Measurements from ENCODE around the gene CTSF.
"Not testable (repeated sequence)": the region's sequence is repeated elsewhere in the genome, so short reads cannot be mapped to it uniquely, and the experiment has no call there.

The CTSF gene

GRCh38 chr11:66568124-66568916 lies at the start of gene CTSF:
CTSF (minus strand) TSS chr11:66568606; CDS start chr11:66568486, 120 bp downstream.
- peak; percentile 89 for DNase-seq

DNA sequence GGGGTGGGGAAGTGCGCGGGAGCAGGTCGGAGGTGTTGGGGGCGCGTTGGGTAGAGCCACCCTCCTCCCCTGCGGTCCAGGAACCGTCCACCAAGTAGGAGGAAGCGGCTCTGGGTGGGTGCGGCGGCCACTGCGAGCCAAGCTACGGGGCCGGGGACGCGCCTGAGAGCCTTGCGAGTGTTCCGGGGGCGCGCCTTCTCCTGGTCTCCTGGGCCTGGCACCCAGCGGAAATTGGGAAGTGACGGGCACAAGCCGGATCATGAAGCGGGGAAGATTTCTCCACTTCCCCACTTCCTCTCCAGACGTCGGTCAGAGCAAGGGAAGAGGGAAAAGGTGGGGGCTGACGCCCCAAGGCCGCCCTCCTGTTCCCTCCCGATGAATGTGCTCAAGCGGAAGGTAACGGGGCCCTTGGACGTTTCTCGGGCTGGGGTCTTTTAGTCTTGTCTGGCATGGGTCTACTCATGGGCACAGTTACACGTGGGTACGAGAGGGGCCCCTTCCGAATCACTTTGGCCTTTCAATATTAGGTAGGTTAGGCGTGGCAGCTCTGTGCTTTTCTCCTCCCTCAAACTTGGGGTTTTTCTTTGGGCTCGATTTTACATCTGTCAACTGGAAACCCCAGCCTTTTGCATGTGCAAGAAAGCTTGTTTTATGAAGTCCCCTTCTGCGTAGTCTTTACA lies 48.9 kb upstream of the CTSF start:
- no peak for DNase-seq

- DNase-seq = peak; percentile 100
Measured at GRCh38 chr11:66616379-66617154, 48.2 kb upstream of the CTSF start, which contains the start of gene RBM14. RBM14 (plus strand) TSS chr11:66616630; CDS start chr11:66616721, 91 bp downstream.

- DNase-seq = no peak
Measured at GRCh38 chr11:66614073-66614472, 45.7 kb upstream of the CTSF start.

GRCh38 chr11:66612458-66612857 lies 44.1 kb upstream of the CTSF start:
- DNase-seq = no peak

- no peak for DNase-seq
Measured at GRCh38 chr11:66609721-66610617, 41.6 kb upstream of the CTSF start.

DNA sequence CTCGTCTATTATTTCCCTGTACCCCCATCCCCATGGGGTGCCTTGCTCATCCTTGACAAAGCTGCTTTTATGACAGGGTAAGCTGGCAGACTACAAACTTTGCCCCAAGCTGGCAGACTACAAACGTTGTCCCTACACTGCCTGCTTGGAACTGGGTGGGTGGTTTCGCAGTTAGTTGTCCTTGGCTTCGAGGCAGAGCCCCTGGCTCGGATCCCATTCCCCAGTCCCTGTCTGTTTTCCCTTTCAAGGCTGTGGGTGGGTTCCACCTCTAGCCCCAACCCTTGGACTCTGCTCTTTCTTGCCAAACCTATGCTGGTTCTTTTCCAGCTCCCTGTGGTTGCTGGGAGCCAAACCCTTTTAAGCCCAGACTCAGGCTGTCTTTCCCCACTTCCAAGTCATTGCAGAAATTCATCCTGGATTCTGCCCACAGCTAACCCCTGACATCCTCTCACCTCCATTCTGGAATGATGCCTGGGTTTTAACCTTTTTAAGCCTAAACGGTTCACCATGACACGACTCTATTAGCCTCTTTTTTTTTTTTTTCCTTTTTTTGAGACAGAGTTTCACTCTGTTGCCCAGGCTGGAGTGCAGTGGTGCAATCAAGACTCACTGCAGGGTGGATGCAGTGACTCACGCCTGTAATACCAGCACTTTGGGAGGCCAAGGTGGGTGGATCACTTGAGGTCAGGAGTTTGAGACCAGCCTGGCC lies 38.9 kb upstream of the CTSF start:
- no peak for DNase-seq

DNA sequence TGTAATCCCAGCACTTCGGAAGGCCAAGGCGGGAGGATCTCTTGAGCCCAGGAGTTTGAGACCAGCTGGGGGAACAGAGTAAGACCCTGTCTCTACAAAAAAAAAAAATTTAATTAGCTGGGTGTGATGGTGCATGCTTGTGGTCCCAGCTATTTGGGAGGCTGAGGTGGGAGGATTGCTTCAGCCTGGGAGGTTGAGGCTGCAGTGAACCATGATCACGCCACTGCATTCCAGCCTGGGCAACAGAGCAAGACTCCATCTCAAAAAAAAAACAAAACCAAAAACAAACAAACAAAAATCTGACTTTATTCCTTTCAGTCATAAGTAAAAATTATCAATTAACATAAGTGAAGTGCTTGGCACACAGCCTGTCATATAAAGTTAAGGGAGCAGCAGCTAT lies 38.2 kb upstream of the CTSF start:
- DNase-seq = not testable (repeated sequence)

GRCh38 chr11:66604155-66604554 lies 35.7 kb upstream of the CTSF start:
- DNase-seq = no peak

DNA sequence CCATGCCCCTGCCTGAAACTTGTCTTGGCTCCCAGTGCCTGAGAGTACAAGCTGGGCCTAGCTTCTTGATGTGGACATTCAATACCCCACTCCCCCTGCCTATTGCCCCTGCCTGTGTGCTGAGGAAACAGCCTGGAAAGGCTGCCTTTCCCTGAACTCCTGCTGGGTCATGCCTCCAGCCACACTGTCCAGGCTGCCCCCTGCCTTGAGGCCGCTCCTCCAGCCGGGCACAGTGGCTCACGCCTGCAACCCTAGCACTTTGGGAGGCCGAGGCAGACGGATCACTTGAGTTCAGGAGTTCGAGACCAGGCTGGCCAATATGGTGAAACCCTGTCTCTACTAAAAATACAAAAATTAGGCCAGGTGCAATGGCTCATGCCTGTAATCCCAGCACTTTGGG lies 34.7 kb upstream of the CTSF start:
- DNase-seq = no peak

DNA sequence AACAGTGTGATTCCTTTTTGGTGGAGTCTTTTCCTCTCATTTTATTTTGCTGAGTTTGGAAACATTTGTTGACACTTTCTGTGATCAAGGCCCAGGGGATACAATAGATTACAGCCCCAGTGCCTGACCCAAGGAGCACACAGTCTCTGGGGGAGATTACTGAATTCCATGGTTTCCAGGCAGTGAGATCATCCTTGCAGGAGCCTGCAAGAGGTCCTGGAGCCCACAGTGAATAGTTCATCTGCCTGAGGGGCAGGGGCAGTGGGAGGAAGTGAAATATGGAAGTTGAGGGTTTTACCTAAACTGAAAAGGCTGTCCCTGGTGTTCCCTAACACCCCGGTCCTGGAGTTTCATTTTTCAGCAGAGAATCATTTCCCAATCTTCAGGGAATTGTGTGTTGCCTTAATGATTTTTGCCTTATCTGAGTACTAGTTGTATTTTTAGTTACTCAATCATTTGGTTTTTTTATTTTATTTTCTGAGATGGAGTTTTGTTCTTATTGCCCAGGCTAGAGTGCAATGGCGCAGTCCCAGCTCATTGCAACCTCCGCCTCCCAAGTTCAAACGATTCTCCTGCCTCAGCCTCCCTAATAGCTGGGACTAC lies 32.3 kb upstream of the CTSF start:
- DNase-seq = no peak

GRCh38 chr11:66600219-66600618 lies 31.8 kb upstream of the CTSF start:
- DNase-seq = no peak

GRCh38 chr11:66598993-66599392 lies 30.6 kb upstream of the CTSF start:
- no peak for DNase-seq

- DNase-seq = no peak
Measured at GRCh38 chr11:66595245-66595904, 27.0 kb upstream of the CTSF start.

GRCh38 chr11:66593650-66594049 lies 25.2 kb upstream of the CTSF start:
- no peak for DNase-seq

DNA sequence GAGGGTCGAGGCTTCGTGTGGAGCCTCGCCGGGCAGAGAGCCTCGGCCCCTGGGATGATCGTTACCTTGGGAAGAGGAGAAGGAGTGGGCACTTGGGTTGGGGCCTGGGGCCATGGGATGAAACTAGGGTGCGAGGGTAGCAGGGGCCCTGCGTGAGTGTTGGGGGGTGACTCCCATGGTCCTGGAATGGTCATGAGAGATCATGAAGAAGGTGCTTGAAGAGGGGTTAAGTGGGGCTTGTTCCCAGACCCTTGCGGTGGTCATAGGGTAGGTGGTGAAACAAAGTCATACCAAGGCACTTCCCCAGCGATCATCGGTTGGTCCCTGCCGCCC lies 24.9 kb upstream of the CTSF start:
- no peak for DNase-seq

- peak; percentile 100 for DNase-seq
Measured at GRCh38 chr11:66592457-66593302, 24.3 kb upstream of the CTSF start, which contains the start of the genes CCDC87 and CCS. CCDC87 (minus strand) TSS chr11:66593063; CDS start chr11:66593015, 48 bp downstream. CCS (plus strand) TSS chr11:66593185; CDS start chr11:66593262, 77 bp downstream.

DNA sequence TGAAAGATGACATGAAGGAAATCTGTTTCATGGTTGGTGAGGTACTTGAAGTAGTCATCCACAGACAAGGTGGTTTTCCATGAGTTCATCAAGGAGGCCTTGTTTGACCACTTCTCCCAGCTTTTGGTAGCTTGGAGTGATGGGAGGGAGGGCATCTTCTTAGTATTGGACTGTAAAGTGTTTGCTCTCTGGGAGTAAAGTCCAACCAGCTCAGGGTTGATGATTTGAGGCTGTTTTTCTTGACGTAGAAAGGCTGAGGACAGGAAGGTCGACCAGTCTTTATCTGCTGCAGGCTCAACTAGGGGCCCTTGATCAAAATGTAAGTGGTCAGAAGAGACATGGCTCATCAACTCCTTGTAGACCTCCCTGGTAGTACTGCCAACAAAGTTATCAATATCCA lies 22.8 kb upstream of the CTSF start:
- DNase-seq = no peak

GRCh38 chr11:66589996-66590675 lies 21.7 kb upstream of the CTSF start:
- DNase-seq = no peak

Measured in activated effector memory CD4-positive, alpha-beta T cell treated with anti-CD3 and anti-CD28 coated beads, Interleukin-2, amount 50 U/mL, for 16 hours (primary cell).